ENCODE measurements around the gene ADGRL1.
"Not testable (repeated sequence)": the region's sequence is repeated elsewhere in the genome, so short reads cannot be mapped to it uniquely, and the experiment has no call there.

The ADGRL1 gene

GRCh38 chr19:14160017-14160703 is 45.8 kb downstream of the ADGRL1 start:
- DNase-seq = no peak

GRCh38 chr19:14159059-14159458 is 46.9 kb downstream of the ADGRL1 start:
- no peak for DNase-seq

GRCh38 chr19:14158276-14159023 is 47.5 kb downstream of the ADGRL1 start:
- no peak for DNase-seq

- DNase-seq = no peak
Observed at GRCh38 chr19:14156971-14157717, 48.8 kb downstream of the ADGRL1 start.

GRCh38 chr19:14156122-14156521 is 49.8 kb downstream of the ADGRL1 start:
- DNase-seq = no peak

- DNase-seq = no peak
Observed at GRCh38 chr19:14155371-14155770, 50.6 kb downstream of the ADGRL1 start.

GRCh38 chr19:14152713-14153112 is 53.3 kb downstream of the ADGRL1 start:
- no peak for DNase-seq

- no peak for DNase-seq
Observed at GRCh38 chr19:14150770-14151661, 55.0 kb downstream of the ADGRL1 start.

- DNase-seq = no peak
Observed at GRCh38 chr19:14150041-14150769, 55.8 kb downstream of the ADGRL1 start.

- peak in 2 of 4 experiments; percentile 58 to 71 for DNase-seq
Observed at GRCh38 chr19:14149509-14149994, 56.4 kb downstream of the ADGRL1 start.

GRCh38 chr19:14148751-14149410 is 57.1 kb downstream of the ADGRL1 start:
- no peak for DNase-seq

- DNase-seq = peak in 2 of 4 experiments; percentile 27 to 44
Observed at GRCh38 chr19:14147797-14148605, 58.0 kb downstream of the ADGRL1 start.

GRCh38 chr19:14146789-14147216 is 59.2 kb downstream of the ADGRL1 start:
- DNase-seq = no peak

- DNase-seq = not testable (repeated sequence)
Observed at GRCh38 chr19:14146169-14146568, 59.8 kb downstream of the ADGRL1 start.

- no peak for DNase-seq
Observed at GRCh38 chr19:14145381-14145780, 60.6 kb downstream of the ADGRL1 start.

GRCh38 chr19:14142262-14143190 is 63.4 kb downstream of the ADGRL1 start:
- DNase-seq = no peak

- no peak for DNase-seq
Observed at GRCh38 chr19:14141041-14141440, 64.9 kb downstream of the ADGRL1 start.

- no peak for DNase-seq
Observed at GRCh38 chr19:14139944-14140343, 66.0 kb downstream of the ADGRL1 start.

Measured in activated naive CD4-positive, alpha-beta T cell (primary cell).